Lung (tissue), 13 donors: ENCODE measurements around the gene IL13RA1. TPM values are rescaled to one million over a fixed set of nuclear protein-coding genes. Genes with fewer than 3 reads are reported as not detected.

Experiments
- ATAC-seq: fragments of 200-7000 bp; cut with Tn5 transposase; one replicate; pipeline ENCODE4 v1.9.1; 2020; ENCODE audit warnings: moderate number of reproducible peaks; ENCODE audit not compliant: insufficient read depth, low FRiP score
- DNase-seq, 3 donors: peaks; one replicate each; pipeline ENCODE4 v3.0.0-alpha.2; 2013 to 2017
- H3K27ac ChIP-seq, 2 donors: one replicate each; pipeline ENCODE4 v1.5.1; 2013; ENCODE audit warnings: mild to moderate bottlenecking in 2 of 2, moderate library complexity in 2 of 2, control low read depth in 1 of 2, inconsistent platforms in 1 of 2, low read depth in 1 of 2, low read length in 1 of 2
- H3K27me3 ChIP-seq, 3 donors: one replicate each; pipeline ENCODE4 v1.5.1; 2013; ENCODE audit warnings: low read length in 2 of 3; ENCODE audit not compliant: control insufficient read depth in 3 of 3, insufficient read depth in 3 of 3
- H3K36me3 ChIP-seq, 4 donors: one replicate each; pipeline ENCODE4 v1.5.1; 2013; ENCODE audit warnings: low read length in 4 of 4, mild to moderate bottlenecking in 1 of 4, moderate library complexity in 1 of 4; ENCODE audit not compliant: control insufficient read depth in 4 of 4, insufficient read depth in 4 of 4
- H3K4me1 ChIP-seq, 5 donors: one replicate each; pipeline ENCODE4 v1.5.1; 2013; ENCODE audit warnings: low read length in 5 of 5, mild to moderate bottlenecking in 2 of 5, moderate library complexity in 1 of 5; ENCODE audit not compliant: control insufficient read depth in 5 of 5, insufficient read depth in 5 of 5
- H3K4me3 ChIP-seq: one replicate; pipeline ENCODE4 v1.5.1; 2013; ENCODE audit warnings: mild to moderate bottlenecking, control low read depth, moderate library complexity
- H3K9ac ChIP-seq, 2 donors: one replicate each; pipeline ENCODE4 v1.5.1; 2013; ENCODE audit warnings: low read length in 2 of 2, control low read depth in 1 of 2; ENCODE audit not compliant: insufficient read depth in 1 of 2
- H3K9me3 ChIP-seq, 4 donors: one replicate each; pipeline ENCODE4 v1.5.1; 2013; ENCODE audit warnings: low read length in 3 of 4, mild to moderate bottlenecking in 1 of 4, moderate library complexity in 1 of 4; ENCODE audit not compliant: control insufficient read depth in 4 of 4, insufficient read depth in 3 of 4
- WGBS, 2 donors: extraction: QIAGEN DNeasy Blood & Tissue Kit; methylation state at CpG; one replicate each; pipeline ENCODE4 v1.1.7; 2013; 5-methylcytosine and 5-hydroxymethylcytosine counted together
- polyA plus RNA-seq, 2 donors: library from polyadenylated mRNA; stranded (reverse); fragments of 200-250 nt; gene quantifications; one replicate each; pipeline ENCODE4 v1.2.1, GENCODE V29; 2013
- small RNA-seq: library from RNA; depleted of rRNA; stranded (forward); fragments of <200 nt; gene quantifications from one replicate; pipeline ENCODE3, GENCODE V24; 2014; ENCODE audit warnings: low replicate concordance
- total RNA-seq, 2 donors: library from RNA; depleted of rRNA in 1 of 2; stranded (reverse); fragments of >200 nt in 1 of 2; gene quantifications; one replicate each; pipeline ENCODE4 v1.2.1, GENCODE V29; 2014 to 2021
- TF ChIP-seq, protein P1 (sequence below): IDR thresholded peaks from 2 replicates; pipeline ENCODE4 v1.5.1; 2012; ENCODE audit warnings: mild to moderate bottlenecking; ENCODE audit errors: control extremely low read depth, extremely low read depth
- donor health status: control.
- donor health status: control.
- donor health status: Bipolar disorder and iron deficiency.
- donor health status: healthy.
- donor health status: DM: yes; HTN: yes; CAD: no.

Gene IL13RA1
- total and polyA plus RNA-seq, 4 donors = 23.4 to 64.0 (median 59.0) TPM

DNA sequence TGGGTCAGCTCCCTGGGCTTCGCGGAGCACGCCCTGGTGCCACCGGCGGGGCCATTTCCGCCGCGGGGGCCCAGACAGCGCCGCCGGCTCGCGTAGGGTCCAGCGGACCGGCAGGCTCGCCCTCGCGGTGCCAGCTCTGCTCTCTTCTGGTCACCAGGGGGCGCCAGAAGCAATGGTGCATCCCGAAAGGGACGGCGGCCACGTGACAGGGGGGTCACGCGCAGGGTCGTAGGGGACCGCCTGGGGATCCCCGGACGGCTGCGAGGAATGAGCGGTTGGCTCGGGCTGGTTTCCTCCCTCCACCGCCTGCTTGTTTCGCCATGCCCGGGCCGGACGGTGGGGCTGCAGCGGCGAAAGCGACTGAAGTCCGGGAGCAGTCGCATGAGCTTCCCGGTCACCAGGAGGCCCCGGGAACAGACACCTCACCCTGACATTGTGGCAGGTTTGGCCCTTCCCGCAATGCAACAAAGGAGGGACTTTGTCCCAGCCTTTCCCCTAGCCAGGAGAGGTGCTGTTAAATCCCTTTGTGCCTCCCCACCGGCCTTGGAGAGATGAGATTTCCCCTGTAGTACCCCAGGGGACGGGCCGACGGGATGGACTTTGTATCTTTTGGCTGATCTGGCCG, 112.0 kb downstream of the IL13RA1 start:
- TF ChIP-seq, protein P1, sequence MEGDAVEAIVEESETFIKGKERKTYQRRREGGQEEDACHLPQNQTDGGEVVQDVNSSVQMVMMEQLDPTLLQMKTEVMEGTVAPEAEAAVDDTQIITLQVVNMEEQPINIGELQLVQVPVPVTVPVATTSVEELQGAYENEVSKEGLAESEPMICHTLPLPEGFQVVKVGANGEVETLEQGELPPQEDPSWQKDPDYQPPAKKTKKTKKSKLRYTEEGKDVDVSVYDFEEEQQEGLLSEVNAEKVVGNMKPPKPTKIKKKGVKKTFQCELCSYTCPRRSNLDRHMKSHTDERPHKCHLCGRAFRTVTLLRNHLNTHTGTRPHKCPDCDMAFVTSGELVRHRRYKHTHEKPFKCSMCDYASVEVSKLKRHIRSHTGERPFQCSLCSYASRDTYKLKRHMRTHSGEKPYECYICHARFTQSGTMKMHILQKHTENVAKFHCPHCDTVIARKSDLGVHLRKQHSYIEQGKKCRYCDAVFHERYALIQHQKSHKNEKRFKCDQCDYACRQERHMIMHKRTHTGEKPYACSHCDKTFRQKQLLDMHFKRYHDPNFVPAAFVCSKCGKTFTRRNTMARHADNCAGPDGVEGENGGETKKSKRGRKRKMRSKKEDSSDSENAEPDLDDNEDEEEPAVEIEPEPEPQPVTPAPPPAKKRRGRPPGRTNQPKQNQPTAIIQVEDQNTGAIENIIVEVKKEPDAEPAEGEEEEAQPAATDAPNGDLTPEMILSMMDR = peak; percentile 21
- Histone ChIP-seq H3K4me1 (peaks cover 0 to 4% (median 0%) of the 10 kb centered on the region in 5 donors), H3K36me3 (no peaks in the 10 kb centered on the region), H3K9ac (no peak overlapping the region), H3K9me3 (peaks cover 0 to 3% (median 0%) of the 10 kb centered on the region in 4 donors), H3K4me3 (peak overlapping the region; percentile 52), H3K27ac (peak overlapping the region; percentile 15 to 21), H3K27me3 (peaks cover 0 to 5% (median 0%) of the 10 kb centered on the region in 3 donors)
- DNase-seq (peak; percentile 55 to 74 (median 68)), ATAC-seq (peak; percentile 87)
- WGBS, 2 donors = 8 to 38% methylated on average over 39 to 50 of the region's 50 CpGs

Small RNAs within 50 kb of the gene (small RNA-seq; reads per million reads assigned to genes)
- gene RF00566 = not detected

Other genes starting within 250 kb of the IL13RA1 start
- 10 to 100 TPM; 27.0 to 32.0 TPM for gene DOCK11, start 231.8 kb upstream of the IL13RA1 start, total RNA-seq
- gene DOCK11, start 231.8 kb upstream of the IL13RA1 start, polyA plus RNA-seq = 10 to 100 TPM; 16.0 to 20.3 TPM
- 1 to 10 TPM in 1 of 2 donors, under 1 TPM in 1; 0.88 to 1.5 TPM for gene ZCCHC12, start 96.2 kb downstream of the IL13RA1 start, total RNA-seq
- gene ZCCHC12, start 96.2 kb downstream of the IL13RA1 start, polyA plus RNA-seq = under 1 TPM; 0.10 TPM
- gene LONRF3, start 247.0 kb downstream of the IL13RA1 start, total RNA-seq = 10 to 100 TPM in 1 of 2 donors, 1 to 10 TPM in 1; 8.5 to 22.5 TPM
- 1 to 10 TPM; 3.8 to 7.2 TPM for gene LONRF3, start 247.0 kb downstream of the IL13RA1 start, polyA plus RNA-seq